ENCODE data around the gene DNAH10. TPM values are rescaled to one million over a fixed set of nuclear protein-coding genes. Genes with fewer than 3 reads are reported as not detected.

DNAH10 gene
- total RNA-seq, 1 donor from 2014 or later = not detected

DNA sequence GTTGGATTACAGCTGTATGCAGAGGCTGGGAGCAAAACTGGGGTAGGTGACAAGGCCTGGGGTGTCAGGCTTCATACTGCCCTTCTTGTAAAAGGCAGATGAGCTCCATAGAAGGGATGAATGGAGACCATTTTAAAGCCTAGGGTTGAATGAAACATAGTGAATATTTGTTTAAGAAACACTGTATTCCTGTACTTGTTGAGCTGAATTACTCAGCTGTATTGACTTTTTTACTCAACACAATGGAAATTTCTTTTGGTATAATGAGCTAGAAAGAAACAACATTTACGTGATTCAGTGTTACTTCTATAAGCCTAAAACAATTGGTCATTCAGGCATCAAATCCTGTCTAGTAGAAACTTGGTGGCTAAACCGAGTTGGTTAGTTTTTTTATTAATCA, 35.9 kb upstream of the DNAH10 start:
- H3K4me1 ChIP-seq = no peaks in the 10 kb centered on the region
- no peak overlapping the region for H3K27ac ChIP-seq (replicated peaks)
- no peaks in the 10 kb centered on the region for H3K9me3 ChIP-seq (replicated peaks)
- H3K36me3 ChIP-seq = peaks cover 84% of the 10 kb centered on the region
- DNase-seq = no peak
- TF ChIP-seq, protein P1, sequence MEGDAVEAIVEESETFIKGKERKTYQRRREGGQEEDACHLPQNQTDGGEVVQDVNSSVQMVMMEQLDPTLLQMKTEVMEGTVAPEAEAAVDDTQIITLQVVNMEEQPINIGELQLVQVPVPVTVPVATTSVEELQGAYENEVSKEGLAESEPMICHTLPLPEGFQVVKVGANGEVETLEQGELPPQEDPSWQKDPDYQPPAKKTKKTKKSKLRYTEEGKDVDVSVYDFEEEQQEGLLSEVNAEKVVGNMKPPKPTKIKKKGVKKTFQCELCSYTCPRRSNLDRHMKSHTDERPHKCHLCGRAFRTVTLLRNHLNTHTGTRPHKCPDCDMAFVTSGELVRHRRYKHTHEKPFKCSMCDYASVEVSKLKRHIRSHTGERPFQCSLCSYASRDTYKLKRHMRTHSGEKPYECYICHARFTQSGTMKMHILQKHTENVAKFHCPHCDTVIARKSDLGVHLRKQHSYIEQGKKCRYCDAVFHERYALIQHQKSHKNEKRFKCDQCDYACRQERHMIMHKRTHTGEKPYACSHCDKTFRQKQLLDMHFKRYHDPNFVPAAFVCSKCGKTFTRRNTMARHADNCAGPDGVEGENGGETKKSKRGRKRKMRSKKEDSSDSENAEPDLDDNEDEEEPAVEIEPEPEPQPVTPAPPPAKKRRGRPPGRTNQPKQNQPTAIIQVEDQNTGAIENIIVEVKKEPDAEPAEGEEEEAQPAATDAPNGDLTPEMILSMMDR (IDR thresholded peaks at IDR 0.05; ENCODE audit: borderline replicate concordance) = no peak
- intact Hi-C loops (cut with micrococcal nuclease) = no loop called here
- H3K4me3 ChIP-seq = no peak overlapping the region
- H3K27me3 ChIP-seq (ENCODE audit: low read depth) = no peaks in the 10 kb centered on the region

DNA sequence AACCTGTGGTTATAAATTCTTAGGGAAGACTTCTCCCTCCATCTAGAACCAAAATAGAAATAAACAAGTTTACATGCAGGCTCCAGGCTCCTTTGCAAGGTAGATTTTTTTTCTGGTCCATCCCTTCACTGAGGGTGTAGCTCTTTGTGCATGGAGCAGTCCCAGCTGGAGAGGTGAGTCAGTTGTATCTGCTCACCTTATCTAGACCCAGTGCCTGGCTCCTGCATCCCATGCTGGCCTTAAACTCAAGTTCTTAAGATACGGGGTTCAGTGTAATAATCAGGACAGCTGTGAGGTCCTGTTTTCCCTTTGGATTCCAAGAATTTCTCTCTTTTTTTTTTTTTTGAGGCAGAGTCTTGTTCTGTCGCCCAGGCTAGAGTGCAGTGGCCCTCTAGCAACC, 35.1 kb upstream of the DNAH10 start:
- TF ChIP-seq, protein P1 (IDR thresholded peaks at IDR 0.05; ENCODE audit: borderline replicate concordance) = no peak
- Histone ChIP-seq H3K27ac (replicated peaks) (no peak overlapping the region), H3K9me3 (replicated peaks) (no peaks in the 10 kb centered on the region), H3K4me3 (no peak overlapping the region), H3K27me3 (ENCODE audit: low read depth) (no peaks in the 10 kb centered on the region), H3K36me3 (peaks cover 85% of the 10 kb centered on the region), H3K4me1 (no peaks in the 10 kb centered on the region)
- intact Hi-C loops (cut with micrococcal nuclease) = no loop called here
- no peak for DNase-seq

DNA sequence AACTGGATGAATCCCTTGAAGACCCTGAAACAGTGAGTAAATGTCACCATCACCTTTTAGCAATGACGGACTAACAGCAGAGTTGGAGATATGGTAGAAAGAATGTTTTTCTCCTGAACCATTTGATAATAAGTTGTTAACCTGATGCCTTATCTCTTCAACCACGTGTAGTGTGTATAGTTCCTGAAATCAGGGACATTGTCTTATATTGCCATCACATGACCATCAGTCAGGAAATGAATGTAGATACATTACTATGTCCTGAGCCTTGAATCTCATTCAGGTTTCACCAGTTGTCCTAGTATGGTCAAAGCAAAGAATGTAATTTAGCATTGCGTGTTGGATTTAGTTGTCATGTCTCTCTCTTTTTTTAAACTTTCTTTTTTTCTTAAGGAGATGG, 34.2 kb upstream of the DNAH10 start:
- intact Hi-C loops (cut with micrococcal nuclease) = no loop called here
- H3K27me3 ChIP-seq (ENCODE audit: low read depth) = no peaks in the 10 kb centered on the region
- H3K4me1 ChIP-seq = no peaks in the 10 kb centered on the region
- H3K36me3 ChIP-seq = peaks cover 85% of the 10 kb centered on the region
- no peaks in the 10 kb centered on the region for H3K9me3 ChIP-seq (replicated peaks)
- DNase-seq = no peak
- H3K27ac ChIP-seq (replicated peaks) = no peak overlapping the region
- no peak overlapping the region for H3K4me3 ChIP-seq
- TF ChIP-seq, protein P1 (IDR thresholded peaks at IDR 0.05; ENCODE audit: borderline replicate concordance) = no peak

DNA sequence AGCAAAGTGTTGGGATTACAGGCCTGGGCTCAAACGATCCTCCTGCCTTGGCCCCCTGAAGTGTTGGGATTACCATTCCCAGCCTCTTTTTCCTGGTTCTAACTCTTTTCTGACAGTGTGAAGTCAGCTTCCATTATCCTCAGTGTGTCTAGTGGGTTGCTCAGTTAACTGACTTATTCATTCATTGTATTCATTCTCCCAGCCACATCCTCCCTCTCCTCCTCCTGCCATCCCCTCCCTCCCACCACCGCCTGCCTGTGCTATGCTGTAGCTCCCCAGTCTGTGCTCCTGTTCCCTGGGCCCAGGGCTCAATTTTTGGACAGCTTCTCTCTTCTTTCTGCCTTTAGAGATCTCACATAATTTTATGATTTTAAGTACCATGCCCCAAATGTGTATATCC, 30.5 kb upstream of the DNAH10 start:
- intact Hi-C loops (cut with micrococcal nuclease) = no loop called here
- H3K4me1 ChIP-seq = peaks cover 6% of the 10 kb centered on the region
- DNase-seq = no peak
- peaks cover 83% of the 10 kb centered on the region for H3K36me3 ChIP-seq
- no peaks in the 10 kb centered on the region for H3K9me3 ChIP-seq (replicated peaks)
- no peak overlapping the region for H3K4me3 ChIP-seq
- H3K27me3 ChIP-seq (ENCODE audit: low read depth) = no peaks in the 10 kb centered on the region
- no peak overlapping the region for H3K27ac ChIP-seq (replicated peaks)
- TF ChIP-seq, protein P1 (IDR thresholded peaks at IDR 0.05; ENCODE audit: borderline replicate concordance) = no peak

DNA sequence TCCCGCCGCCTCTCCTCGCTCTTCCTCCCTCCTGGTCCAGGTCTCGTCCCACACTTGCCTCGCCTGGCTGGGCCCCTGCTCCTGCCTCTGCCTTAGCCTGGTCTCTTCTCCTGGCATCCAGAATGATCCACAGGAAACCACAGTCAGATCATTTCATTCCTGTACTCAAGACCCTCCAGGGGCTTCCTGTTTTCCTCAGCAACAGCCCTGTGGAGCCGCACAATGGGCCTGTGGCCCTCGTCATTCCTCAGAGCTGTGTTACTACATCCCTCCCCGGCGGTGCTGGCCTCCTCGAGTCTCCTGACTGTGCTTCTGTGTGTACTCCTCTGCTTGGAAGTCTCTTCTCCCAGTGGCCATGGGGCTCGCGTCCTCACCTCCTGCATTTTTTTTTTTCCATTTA, 29.9 kb upstream of the DNAH10 start:
- no peaks in the 10 kb centered on the region for H3K27me3 ChIP-seq (ENCODE audit: low read depth)
- TF ChIP-seq, protein P1 (IDR thresholded peaks at IDR 0.05; ENCODE audit: borderline replicate concordance) = no peak
- H3K36me3 ChIP-seq = peaks cover 84% of the 10 kb centered on the region
- intact Hi-C loops (cut with micrococcal nuclease) = no loop called here
- no peak overlapping the region for H3K4me3 ChIP-seq
- no peak for DNase-seq
- H3K27ac ChIP-seq (replicated peaks) = no peak overlapping the region
- peaks cover 6% of the 10 kb centered on the region for H3K4me1 ChIP-seq
- H3K9me3 ChIP-seq (replicated peaks) = no peaks in the 10 kb centered on the region

DNA sequence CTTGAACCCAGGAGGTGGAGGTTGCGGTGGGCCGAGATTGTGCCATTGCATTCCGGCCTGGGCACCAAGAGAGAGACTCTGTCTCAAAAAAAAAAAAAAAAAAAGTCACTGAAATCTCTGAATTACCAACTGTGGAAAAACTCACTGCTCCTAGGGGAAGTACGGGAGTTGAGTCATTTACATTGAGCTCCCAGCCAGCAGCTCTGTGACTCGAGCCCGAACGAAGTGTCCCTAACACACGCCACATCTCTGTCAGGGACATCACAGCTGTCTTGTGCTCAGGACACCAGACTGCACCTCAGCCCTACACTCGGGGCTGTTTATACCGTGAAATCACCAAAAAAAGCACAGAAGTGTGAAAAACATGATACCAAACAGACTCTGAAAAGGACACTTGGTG, 28.9 kb upstream of the DNAH10 start:
- Histone ChIP-seq H3K27me3 (ENCODE audit: low read depth) (no peaks in the 10 kb centered on the region), H3K9me3 (replicated peaks) (no peaks in the 10 kb centered on the region), H3K27ac (replicated peaks) (no peak overlapping the region), H3K36me3 (peaks cover 82% of the 10 kb centered on the region), H3K4me3 (no peak overlapping the region), H3K4me1 (peaks cover 6% of the 10 kb centered on the region)
- intact Hi-C loops (cut with micrococcal nuclease) = no loop called here
- no peak for DNase-seq
- TF ChIP-seq, protein P1 (IDR thresholded peaks at IDR 0.05; ENCODE audit: borderline replicate concordance) = no peak
